IMR-90 (cell line): ENCODE measurements around the gene PPP1R1C. TPM values are rescaled to one million over a fixed set of nuclear protein-coding genes. Genes with fewer than 3 reads are reported as not detected.

ENCODE experiments used
- ATAC-seq: fragments of 200-7000 bp; cut with Tn5 transposase; 2 replicates; pipeline ENCODE4 v1.9.1; 2020; ENCODE audit warnings: low read depth, mild to moderate bottlenecking, moderate library complexity
- BruUV-seq: library from RNA; stranded (reverse); fragments of 400-500 nt; replicated peaks from 2 replicates; lab custom pipeline; 2021; lab: Mats Ljungman, UMichigan
- CTCF ChIA-PET: fragments of 300-600 bp; formaldehyde crosslinking; extraction: SDS; loops from one replicate; lab custom pipeline; 2021; ENCODE audit warnings: antibody characterized with exemption; lab: Yijun Ruan, JAX
- POLR2A ChIA-PET: fragments of 300-600 bp; sonication (Branson Sonifier 250); formaldehyde crosslinking; loops from one replicate; lab custom pipeline; 2022; ENCODE audit warnings: antibody characterized with exemption; ENCODE audit not compliant: unreplicated experiment; lab: Charles Lee
- DNase-seq: peaks from one replicate; pipeline ENCODE4 v3.0.0; 2013
- H2AFZ ChIP-seq: replicated peaks from 2 replicates; pipeline ENCODE3; 2013; ENCODE audit warnings: low read length, mild to moderate bottlenecking; ENCODE audit not compliant: poor library complexity
- H2AK5ac ChIP-seq: 2 replicates; pipeline ENCODE4 v1.6.1; 2013; ENCODE audit warnings: low read depth, low read length, inconsistent platforms
- H2AK9ac ChIP-seq: replicated peaks from 2 replicates; pipeline ENCODE3; 2013; ENCODE audit warnings: mild to moderate bottlenecking, low read depth, low read length, moderate library complexity; ENCODE audit not compliant: poor library complexity
- H2BK120ac ChIP-seq: 2 replicates; pipeline ENCODE4 v1.6.1; 2013; ENCODE audit warnings: low read depth, low read length, inconsistent platforms
- H2BK15ac ChIP-seq: 3 replicates; pipeline ENCODE4 v1.6.1; 2013; ENCODE audit warnings: low read depth, low read length, inconsistent platforms
- H2BK20ac ChIP-seq: 2 replicates; pipeline ENCODE4 v1.6.1; 2013; ENCODE audit warnings: low read depth, mild to moderate bottlenecking, inconsistent platforms, low read length, moderate library complexity
- H2BK5ac ChIP-seq: 2 replicates; pipeline ENCODE4 v1.6.1; 2013; ENCODE audit warnings: mild to moderate bottlenecking, low read depth, low read length, inconsistent platforms; ENCODE audit not compliant: poor library complexity, severe bottlenecking
- H3K14ac ChIP-seq: replicated peaks from 2 replicates; pipeline ENCODE4 v1.6.1; 2013; ENCODE audit warnings: low read depth, low read length, inconsistent platforms
- H3K18ac ChIP-seq: 2 replicates; pipeline ENCODE4 v1.6.1; 2013; ENCODE audit warnings: low read depth, low read length, control low read depth
- H3K23ac ChIP-seq: 2 replicates; pipeline ENCODE4 v1.6.1; 2013; ENCODE audit warnings: low read depth, low read length, inconsistent platforms
- H3K27ac ChIP-seq: 2 replicates; pipeline ENCODE4 v1.5.1; 2013; ENCODE audit warnings: mild to moderate bottlenecking, control low read depth, low read length; ENCODE audit not compliant: insufficient read depth
- H3K27me3 ChIP-seq: 2 replicates; pipeline ENCODE4 v1.6.1; 2013; ENCODE audit warnings: low read length; ENCODE audit not compliant: control insufficient read depth, insufficient read depth
- H3K36me3 ChIP-seq: 2 replicates; pipeline ENCODE4 v1.6.1; 2013; ENCODE audit warnings: low read length, mixed read lengths; ENCODE audit not compliant: control insufficient read depth, insufficient read depth
- H3K4ac ChIP-seq: 2 replicates; pipeline ENCODE4 v1.6.1; 2013; ENCODE audit warnings: low read depth, low read length, inconsistent platforms
- H3K4me1 ChIP-seq: 2 replicates; pipeline ENCODE4 v1.6.1; 2013; ENCODE audit warnings: low read length, mixed read lengths; ENCODE audit not compliant: control insufficient read depth, insufficient read depth
- H3K4me2 ChIP-seq: 2 replicates; pipeline ENCODE4 v1.6.1; 2013; ENCODE audit warnings: low read depth, mild to moderate bottlenecking, control low read depth, low read length, moderate library complexity
- H3K4me3 ChIP-seq: 2 replicates; pipeline ENCODE4 v1.5.1; 2013; ENCODE audit warnings: low read depth, mild to moderate bottlenecking, control low read depth, low read length, moderate library complexity; ENCODE audit not compliant: insufficient read depth
- H3K56ac ChIP-seq: 2 replicates; pipeline ENCODE4 v1.6.1; 2013; ENCODE audit warnings: low read length, inconsistent platforms; ENCODE audit not compliant: insufficient read depth; ENCODE audit errors: extremely low read depth
- H3K79me1 ChIP-seq, 2 experiments: 2 replicates each; pipeline ENCODE4 v1.6.1; 2013; ENCODE audit warnings: low read length in 2 of 2, inconsistent platforms in 1 of 2, low read depth in 1 of 2
- H3K9ac ChIP-seq: 2 replicates; pipeline ENCODE4 v1.6.1; 2013; ENCODE audit warnings: low read depth, low read length, control low read depth
- H3K9me1 ChIP-seq: 2 replicates; pipeline ENCODE4 v1.6.1; 2013; ENCODE audit warnings: low read length, inconsistent platforms; ENCODE audit not compliant: insufficient read depth
- H3K9me3 ChIP-seq: 2 replicates; pipeline ENCODE4 v1.6.1; 2013; ENCODE audit warnings: low read length; ENCODE audit not compliant: control insufficient read depth, insufficient read depth
- H4K20me1 ChIP-seq: 2 replicates; pipeline ENCODE4 v1.6.1; 2013; ENCODE audit warnings: low read length, inconsistent platforms; ENCODE audit not compliant: insufficient read depth
- H4K5ac ChIP-seq: 2 replicates; pipeline ENCODE4 v1.6.1; 2013; ENCODE audit warnings: mild to moderate bottlenecking, low read depth, low read length, control low read depth
- H4K8ac ChIP-seq, 2 experiments: 2 replicates each; pipeline ENCODE4 v1.6.1; 2013; ENCODE audit warnings: low read depth in 2 of 2, low read length in 2 of 2, control low read depth in 1 of 2, inconsistent platforms in 1 of 2
- H4K91ac ChIP-seq: 2 replicates; pipeline ENCODE4 v1.6.1; 2013; ENCODE audit warnings: low read depth, low read length, inconsistent platforms; ENCODE audit not compliant: insufficient read depth
- MAFK ChIP-seq: IDR thresholded peaks from 2 replicates; pipeline ENCODE4 v1.6.1; 2012; ENCODE audit warnings: low read depth, low read length, improper control_type of control experiment
- POLR2A ChIP-seq: IDR thresholded peaks from 2 replicates; pipeline ENCODE4 v1.6.1; 2012; ENCODE audit warnings: mild to moderate bottlenecking, low read depth, low read length
- WGBS, 2 experiments: methylation state at CpG; one replicate each; pipeline versions ENCODE4 v1.1.5 to v1.1.7; 2013; ENCODE audit warnings: missing lambda C conversion rate in 2 of 2; ENCODE audit not compliant: insufficient read length in 1 of 2; ENCODE audit errors: extremely low coverage in 2 of 2; 5-methylcytosine and 5-hydroxymethylcytosine counted together
- dilution Hi-C: fragments of 300-500 bp; cut with HindIII; formaldehyde crosslinking; loops from one replicate; pipeline ENCODE4 v1.14.3; 2018; ENCODE audit warnings: low sequenced_read_pairs; ENCODE audit not compliant: unreplicated experiment
- in situ Hi-C: fragments of 300-500 bp; cut with MboI; formaldehyde crosslinking; loops from 3 replicates; pipeline ENCODE4 v1.14.3; 2019; ENCODE audit warnings: low sequenced_read_pairs, inconsistent platforms, mixed read lengths
- intact Hi-C: fragments of 100-400 bp; cut with micrococcal nuclease; formaldehyde crosslinking; loops from 2 replicates; pipeline ENCODE4 v1.10.0; 2022
- polyA plus RNA-seq, 3 experiments: library from polyadenylated mRNA; depleted of rRNA; stranded (reverse); fragments of >200 nt; gene quantifications; 2 replicates each; pipeline ENCODE4 v1.2.3, GENCODE V29; 2012; ENCODE audit warnings: low replicate concordance in 1 of 3
- total RNA-seq: library from RNA; depleted of rRNA; stranded (reverse); fragments of >200 nt; gene quantifications from 2 replicates; pipeline ENCODE4 v1.2.3, GENCODE V29; 2012
- TF ChIP-seq, protein P1 (sequence below): conservative IDR thresholded peaks from 2 replicates; pipeline ENCODE4 v1.5.1; 2012; ENCODE audit warnings: mild to moderate bottlenecking, low read depth, low read length, improper control_type of control experiment

The PPP1R1C gene
- total and polyA plus RNA-seq, 2 of the 4 experiments (the other 2 are of a cell fraction): 0.10 to 0.36 TPM

DNA sequence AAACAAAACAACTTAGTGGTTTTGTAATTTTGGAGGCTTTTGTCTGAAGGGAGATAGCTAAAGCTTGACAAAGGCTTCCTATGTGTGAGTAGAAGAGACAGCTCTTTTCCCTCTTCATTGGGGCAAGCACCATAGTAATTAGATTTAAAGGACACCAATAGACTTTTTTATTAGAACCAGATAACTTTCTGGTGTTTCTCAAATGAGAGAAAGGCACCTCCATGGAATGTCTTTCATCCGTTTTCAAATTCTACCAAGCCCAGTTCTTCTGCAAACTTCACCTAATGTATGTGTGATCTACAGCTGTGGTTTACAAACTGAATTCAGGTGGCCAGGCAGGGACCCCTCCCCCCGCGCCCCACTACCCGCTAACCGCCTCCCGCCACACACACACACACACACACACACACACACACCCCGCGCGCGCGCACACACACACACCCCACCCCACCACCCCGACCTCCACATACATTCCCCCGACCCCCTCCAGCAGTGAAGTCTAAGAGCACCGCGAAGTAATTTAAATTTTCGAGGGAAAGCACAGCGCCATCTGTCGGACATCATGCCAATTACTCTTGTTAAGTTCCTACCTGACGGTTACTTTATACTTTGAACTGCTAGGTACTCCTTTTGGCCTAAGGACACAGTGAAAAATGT, 31.6 kb upstream of the PPP1R1C start:
- Histone ChIP-seq H2BK5ac (no peak overlapping the region), H2BK15ac (peak overlapping the region; percentile 72; the same call in 2 of the 3 replicates), H3K18ac (peak overlapping the region; percentile 27; the same call in 1 of the 2 replicates), H3K4me2 (peak overlapping the region; percentile 74; the same call in 1 of the 2 replicates), H2BK120ac (peak overlapping the region; percentile 90), H3K4ac (peak overlapping the region; percentile 53; the same call in 1 of the 2 replicates), H3K79me1 (no peaks in the 10 kb centered on the region), H2AK9ac (no peak overlapping the region), H3K4me3 (no peak overlapping the region), H3K36me3 (no peaks in the 10 kb centered on the region), H3K9me1 (0 out of 2 replicates have a peak, but pooled peaks cover 2% of the 10 kb centered on the region), H4K91ac (no peak overlapping the region), H3K9me3 (no peaks in the 10 kb centered on the region), H3K23ac (no peak overlapping the region), H2BK20ac (peak overlapping the region; percentile 95), H3K4me1 (peaks cover 5% of the 10 kb centered on the region; the same call in 1 of the 2 replicates), H4K5ac (peak overlapping the region; percentile 20; the same call in 1 of the 2 replicates), H2AK5ac (no peak overlapping the region), H3K27ac (no peak overlapping the region), H4K20me1 (no peaks in the 10 kb centered on the region), H3K56ac (peak overlapping the region; percentile 41; the same call in 1 of the 2 replicates), H3K9ac (no peak overlapping the region), H2AFZ (peak overlapping the region; percentile 66), H4K8ac (peak overlapping the region; percentile 8 to 52; a peak in 3 of 4 replicates), H3K27me3 (no peaks in the 10 kb centered on the region), H3K14ac (no peak overlapping the region)
- POLR2A ChIA-PET: no interaction called here
- in situ Hi-C loops (no loop called here), dilution Hi-C loops (no loop called here), intact Hi-C loops (no loop called here)
- WGBS, 2 experiments: 13% methylated on average over 10 of the region's 19 CpGs; no CpG with 5 or more reads in 1 of the 2 experiments
- peak; percentile 42; the same call in 1 of the 2 replicates for ATAC-seq
- no TSS peak for BruUV-seq
- peak; percentile 62 for DNase-seq
- TF ChIP-seq MAFK (no peak), POLR2A (no peak)
- TF ChIP-seq, protein P1, sequence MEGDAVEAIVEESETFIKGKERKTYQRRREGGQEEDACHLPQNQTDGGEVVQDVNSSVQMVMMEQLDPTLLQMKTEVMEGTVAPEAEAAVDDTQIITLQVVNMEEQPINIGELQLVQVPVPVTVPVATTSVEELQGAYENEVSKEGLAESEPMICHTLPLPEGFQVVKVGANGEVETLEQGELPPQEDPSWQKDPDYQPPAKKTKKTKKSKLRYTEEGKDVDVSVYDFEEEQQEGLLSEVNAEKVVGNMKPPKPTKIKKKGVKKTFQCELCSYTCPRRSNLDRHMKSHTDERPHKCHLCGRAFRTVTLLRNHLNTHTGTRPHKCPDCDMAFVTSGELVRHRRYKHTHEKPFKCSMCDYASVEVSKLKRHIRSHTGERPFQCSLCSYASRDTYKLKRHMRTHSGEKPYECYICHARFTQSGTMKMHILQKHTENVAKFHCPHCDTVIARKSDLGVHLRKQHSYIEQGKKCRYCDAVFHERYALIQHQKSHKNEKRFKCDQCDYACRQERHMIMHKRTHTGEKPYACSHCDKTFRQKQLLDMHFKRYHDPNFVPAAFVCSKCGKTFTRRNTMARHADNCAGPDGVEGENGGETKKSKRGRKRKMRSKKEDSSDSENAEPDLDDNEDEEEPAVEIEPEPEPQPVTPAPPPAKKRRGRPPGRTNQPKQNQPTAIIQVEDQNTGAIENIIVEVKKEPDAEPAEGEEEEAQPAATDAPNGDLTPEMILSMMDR: peak; percentile 53
- CTCF ChIA-PET: interaction anchor here (0.5 to 1.5 kb wide), 8 partner anchors 12 to 216 kb away, joined by 3 to 5 read pairs (median 3); no protein-coding TSS in a partner anchor
